GOT3 (cell line): Measurements from ENCODE around the gene KRTAP3-1.

Experiments
- DNase-seq: peaks from one replicate; lab custom pipeline; 2025; ENCODE audit warnings: mixed read lengths; lab: John Stamatoyannopoulos, UW

KRTAP3-1 gene

GRCh38 chr17:40978575-40979151 lies 30.3 kb downstream of the KRTAP3-1 start:
- DNase-seq: no peak

DNA sequence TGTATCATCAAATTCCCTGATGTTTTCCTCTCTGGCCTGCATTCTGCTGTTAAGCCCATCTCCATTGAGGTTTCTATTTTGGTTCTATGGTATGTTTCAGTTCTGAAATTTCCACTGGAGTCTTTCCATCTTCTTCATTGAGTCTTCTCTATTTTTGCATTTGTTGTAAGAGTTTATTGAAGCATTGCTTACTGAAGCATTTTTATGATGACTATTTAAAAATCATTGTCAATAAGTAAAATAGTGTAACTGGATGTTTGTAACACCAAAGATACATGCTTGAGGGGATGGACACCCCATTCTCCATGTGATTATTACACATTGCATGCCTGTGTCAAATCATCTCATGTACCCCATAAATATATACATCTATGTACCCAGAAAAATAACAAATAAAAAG lies 33.4 kb downstream of the KRTAP3-1 start:
- DNase-seq: no peak

GRCh38 chr17:40974366-40974765 lies 34.6 kb downstream of the KRTAP3-1 start:
- no peak for DNase-seq

DNA sequence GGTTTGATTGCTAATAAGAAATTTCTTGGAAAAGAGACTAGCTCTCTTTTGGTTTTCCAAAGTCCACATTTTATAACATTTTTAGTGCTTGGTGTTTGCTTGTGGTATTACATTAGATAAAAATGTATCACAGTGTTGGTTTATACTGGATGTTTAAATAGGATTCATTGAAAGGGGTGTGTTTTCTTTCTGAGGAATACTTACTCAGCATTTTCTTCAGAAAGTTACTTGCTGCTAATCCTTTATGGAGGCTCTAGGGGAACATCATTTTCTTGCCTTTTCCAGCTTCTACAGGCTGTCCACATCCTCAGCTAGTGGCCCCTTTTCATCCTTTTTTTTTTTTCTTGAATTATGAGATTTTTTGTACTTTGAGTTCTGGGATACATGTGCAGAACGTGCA lies 41.3 kb downstream of the KRTAP3-1 start:
- DNase-seq: no peak

GRCh38 chr17:40966848-40967247 lies 42.1 kb downstream of the KRTAP3-1 start, which contains the start of gene KRT39:
Gene KRT39 (minus strand): TSS chr17:40966948. CDS start chr17:40966856, 92 bp downstream.
- no peak for DNase-seq

- no peak for DNase-seq
These were observed 45.1 kb downstream of the KRTAP3-1 start for GRCh38 chr17:40963838-40964237.

DNA sequence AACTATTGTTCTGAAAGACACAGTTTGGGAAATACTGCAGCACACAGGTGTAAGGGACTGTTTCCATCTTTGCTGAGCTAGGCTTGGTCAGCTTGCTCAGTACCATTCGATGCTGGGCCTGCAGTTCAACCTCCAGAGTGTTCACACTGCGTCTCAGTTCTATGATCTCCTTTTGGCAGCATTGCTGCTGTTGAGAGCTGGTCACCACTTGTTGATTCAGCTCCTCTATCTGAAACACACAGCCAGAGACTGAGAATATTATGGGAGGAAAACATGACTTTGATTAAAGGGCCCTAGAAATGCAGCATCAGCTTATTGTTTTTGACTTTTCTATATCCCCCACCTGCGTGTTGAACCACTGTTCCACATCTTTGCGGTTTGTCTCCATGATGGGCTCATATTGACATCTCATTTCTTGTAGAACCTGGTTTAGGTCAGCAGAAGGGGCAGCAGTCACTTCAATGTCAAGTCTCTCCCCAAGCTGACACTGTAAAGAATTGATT lies 46.8 kb downstream of the KRTAP3-1 start:
- no peak for DNase-seq

DNA sequence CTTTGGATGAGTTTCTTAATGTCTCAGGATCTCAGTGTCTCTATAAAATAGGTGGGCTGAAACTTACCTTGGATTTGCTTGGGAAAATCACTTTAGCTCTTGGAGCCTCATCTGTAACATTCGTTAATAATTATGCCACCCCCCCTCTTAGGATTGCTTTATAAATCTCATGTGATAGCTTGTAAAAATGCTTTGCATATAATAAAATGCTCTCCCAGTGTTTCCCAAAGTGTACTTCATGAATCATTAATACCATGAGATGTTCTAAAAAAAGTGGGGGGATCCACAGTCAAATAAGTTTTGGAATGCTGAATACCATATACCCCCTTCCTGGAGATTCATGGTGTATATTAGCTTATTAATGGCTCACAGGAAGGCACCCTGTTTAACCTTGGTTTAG lies 47.3 kb downstream of the KRTAP3-1 start:
- no peak for DNase-seq

DNA sequence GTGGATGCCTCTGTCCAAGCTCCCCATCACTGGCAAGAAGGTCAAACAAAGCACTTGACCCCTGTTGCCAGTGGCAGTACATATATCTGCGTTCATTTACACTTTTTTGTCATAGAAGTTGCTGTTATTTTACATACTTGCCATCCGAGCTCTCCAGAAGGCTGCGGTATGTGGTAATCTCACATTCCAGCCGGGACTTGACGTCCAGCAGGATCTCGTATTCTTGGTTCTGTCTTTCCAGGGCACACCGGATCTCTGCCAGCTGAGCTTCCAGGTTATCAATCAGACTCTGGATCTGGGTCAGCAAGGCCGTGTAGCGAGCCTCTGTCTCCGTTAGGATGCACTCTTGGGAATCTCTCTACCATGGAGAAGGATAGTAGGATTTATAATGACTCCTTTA lies 48.8 kb downstream of the KRTAP3-1 start:
- DNase-seq: no peak
